Right lobe of liver (tissue), 6 donors: ENCODE data around the gene KAZN. TPM values are rescaled to one million over a fixed set of nuclear protein-coding genes. Genes with fewer than 3 reads are reported as not detected.

Experiments
- ATAC-seq, 4 donors: fragments of 200-7000 bp; cut with Tn5 transposase; one replicate each; pipeline ENCODE4 v1.9.1; 2020; ENCODE audit warnings: mild to moderate bottlenecking in 4 of 4, moderate library complexity in 4 of 4
- DNase-seq, 3 donors: peaks; one replicate each; pipeline ENCODE4 v3.0.0-alpha.2; 2020
- H3K27ac ChIP-seq, 3 donors: fragments of 200-600 bp; one replicate each; pipeline ENCODE4 v1.8.0; 2022
- H3K27me3 ChIP-seq, 2 donors: fragments of 200-600 bp; one replicate each; pipeline ENCODE4 v1.8.0; 2022
- H3K36me3 ChIP-seq, 4 donors: fragments of 200-600 bp; sonication (generic) in 1 of 4; one replicate each; pipeline versions ENCODE4 v1.5.1 to v1.8.0; 2017 to 2022; ENCODE audit warnings: control low read depth in 1 of 4
- H3K4me1 ChIP-seq, 4 donors: fragments of 200-600 bp; sonication (generic) in 1 of 4; one replicate each; pipeline versions ENCODE4 v1.5.1 to v1.8.0; 2017 to 2022; ENCODE audit warnings: control low read depth in 1 of 4
- H3K4me3 ChIP-seq, 3 donors: fragments of 200-600 bp; one replicate each; pipeline ENCODE4 v1.8.0; 2022
- H3K9me3 ChIP-seq, 4 donors: fragments of 200-600 bp; sonication (generic) in 1 of 4; one replicate each; pipeline versions ENCODE4 v1.5.1 to v1.8.0; 2017 to 2022; ENCODE audit warnings: control low read depth in 1 of 4
- CTCF ChIP-seq, 4 donors: fragments of 200-600 bp in 3 of 4; fragments of 450-650 bp in 1 of 4; IDR thresholded peaks; one replicate each; pipeline versions ENCODE4 v1.5.1 to v1.8.0; 2016 to 2022; ENCODE audit warnings: antibody characterized with exemption in 4 of 4, mild to moderate bottlenecking in 2 of 4
- POLR2A ChIP-seq: fragments of 450-650 bp; IDR thresholded peaks from one replicate; pipeline ENCODE4 v1.6.1; 2017; ENCODE audit warnings: antibody characterized with exemption, mild to moderate bottlenecking
- WGBS: methylation state at CpG from one replicate; pipeline ENCODE4 v1.1.6; 2018; ENCODE audit warnings: low coverage, low lambda C conversion rate; ENCODE audit not compliant: insufficient coverage; ENCODE audit errors: missing lambda C conversion rate; 5-methylcytosine and 5-hydroxymethylcytosine counted together
- intact Hi-C, 2 donors: fragments of 100-400 bp; cut with DNase I; formaldehyde crosslinking; loops; one replicate each; pipeline versions ENCODE4 v1.11.2 to v1.14.1; 2022
- total RNA-seq, 6 experiments: library from RNA; depleted of rRNA in 2 of 6; stranded (reverse); fragments of >200 nt in 2 of 6; fragmentation: NEBNext Ultra II Directional in 3 of 6; extraction: Animal tissue kit (Norgen Biotek cat#: 25700) in 3 of 6; gene quantifications; one replicate each; pipeline versions ENCODE4 v1.1.0 to v1.2.4, GENCODE V29; 2016 to 2023
- donor health status: DM: no; HTN: yes; CAD: no.
- donor health status: DM: no; HTN: no; CAD: no.
- donor health status: DM: no; HTN: no; CAD: no.
- donor health status: DM: no; HTN: yes; CAD: no.
- donor health status: DM: no; HTN: yes; CAD: no.

Gene KAZN
- total RNA-seq, 6 experiments from 2014 or later: 1.5 to 7.2 (median 2.7) TPM

GRCh38 chr1:15167386-15167785 is 568.9 kb downstream of the KAZN start:
- Histone ChIP-seq H3K9me3 (no peaks in the 10 kb centered on the region), H3K4me1 (no peaks in the 10 kb centered on the region), H3K27me3 (peaks cover 0 to 3% of the 10 kb centered on the region in 2 donors), H3K4me3 (no peak overlapping the region), H3K27ac (no peak overlapping the region), H3K36me3 (no peaks in the 10 kb centered on the region)
- 49% methylated on average over 3 of the region's 3 CpGs for WGBS
- TF ChIP-seq POLR2A (no peak), CTCF (IDR thresholded peaks at IDR 0.05) (no peak)
- DNase-seq (no peak), ATAC-seq (no peak)
- intact Hi-C loops: no loop called here
